ENCODE measurements around the gene SCAND1.

DNA sequence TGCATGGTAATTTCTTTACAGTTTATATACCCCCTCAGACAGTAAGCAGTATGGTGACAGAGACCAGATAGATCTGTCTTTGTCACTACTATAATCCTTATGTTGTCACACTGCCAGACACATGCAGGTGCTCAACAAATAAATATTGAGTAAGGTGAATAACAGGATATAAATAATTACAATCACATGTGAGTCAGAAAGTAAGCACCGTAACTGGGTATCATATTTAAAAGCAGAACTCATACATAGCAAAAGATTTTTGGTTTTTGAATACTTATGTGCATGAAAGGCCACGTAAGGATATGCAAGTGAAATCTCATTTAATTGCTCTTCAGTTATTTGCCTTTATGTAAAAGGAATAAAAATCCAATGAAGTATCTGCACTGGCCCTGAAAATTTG, 31.5 kb upstream of the SCAND1 start:
- no peak for TF ChIP-seq POLR2A (IDR thresholded peaks at IDR 0.05)
- TF ChIP-seq, protein P1, sequence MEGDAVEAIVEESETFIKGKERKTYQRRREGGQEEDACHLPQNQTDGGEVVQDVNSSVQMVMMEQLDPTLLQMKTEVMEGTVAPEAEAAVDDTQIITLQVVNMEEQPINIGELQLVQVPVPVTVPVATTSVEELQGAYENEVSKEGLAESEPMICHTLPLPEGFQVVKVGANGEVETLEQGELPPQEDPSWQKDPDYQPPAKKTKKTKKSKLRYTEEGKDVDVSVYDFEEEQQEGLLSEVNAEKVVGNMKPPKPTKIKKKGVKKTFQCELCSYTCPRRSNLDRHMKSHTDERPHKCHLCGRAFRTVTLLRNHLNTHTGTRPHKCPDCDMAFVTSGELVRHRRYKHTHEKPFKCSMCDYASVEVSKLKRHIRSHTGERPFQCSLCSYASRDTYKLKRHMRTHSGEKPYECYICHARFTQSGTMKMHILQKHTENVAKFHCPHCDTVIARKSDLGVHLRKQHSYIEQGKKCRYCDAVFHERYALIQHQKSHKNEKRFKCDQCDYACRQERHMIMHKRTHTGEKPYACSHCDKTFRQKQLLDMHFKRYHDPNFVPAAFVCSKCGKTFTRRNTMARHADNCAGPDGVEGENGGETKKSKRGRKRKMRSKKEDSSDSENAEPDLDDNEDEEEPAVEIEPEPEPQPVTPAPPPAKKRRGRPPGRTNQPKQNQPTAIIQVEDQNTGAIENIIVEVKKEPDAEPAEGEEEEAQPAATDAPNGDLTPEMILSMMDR (IDR thresholded peaks at IDR 0.05), result no peak

Measured in uterus (tissue), 2 donors.